Glomerular endothelial cell (primary cell): Measurements from ENCODE around the gene GOLGA6L26. TPM values are rescaled to one million over a fixed set of nuclear protein-coding genes. Genes with fewer than 3 reads are reported as not detected.
"Not testable (repeated sequence)": the region's sequence is repeated elsewhere in the genome, so short reads cannot be mapped to it uniquely, and the experiment has no call there.

ENCODE experiments used
- DNase-seq: peaks from one replicate; pipeline ENCODE4 v3.0.0-alpha.2; 2011; ENCODE audit warnings: low read depth, low spot score; ENCODE audit errors: extremely low read depth
- total RNA-seq: library from RNA; depleted of rRNA; stranded (reverse); fragments of >200 nt; gene quantifications from 2 replicates; pipeline ENCODE4 v1.2.3, GENCODE V29; 2015

GOLGA6L26 gene
- not detected in 2 replicates for total RNA-seq

DNA sequence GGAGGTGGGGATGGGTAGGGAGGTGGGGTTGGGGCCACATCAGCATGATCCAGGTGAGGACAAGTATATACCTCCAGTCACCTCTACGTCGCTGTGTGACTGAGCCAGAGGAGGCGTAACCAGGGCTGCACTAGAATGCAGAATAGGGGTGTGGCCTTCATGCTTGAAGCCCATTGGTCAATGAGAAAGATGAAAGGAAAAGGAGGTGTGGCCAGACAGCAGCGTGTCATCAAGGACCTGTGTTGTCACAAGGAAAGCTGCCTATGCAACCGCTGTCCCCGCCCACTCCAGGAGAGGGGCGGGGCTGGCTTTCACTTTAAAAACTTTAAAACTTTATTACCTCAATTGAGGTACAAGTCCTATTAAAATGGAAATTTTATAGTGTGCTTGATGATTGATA is at the start of gene GOLGA6L26:
GOLGA6L26 (minus strand) TSS at position 101 of the 400 bp plus-strand sequence; CDS start at position 40, 61 bp downstream.
- DNase-seq = not testable (repeated sequence)

DNA sequence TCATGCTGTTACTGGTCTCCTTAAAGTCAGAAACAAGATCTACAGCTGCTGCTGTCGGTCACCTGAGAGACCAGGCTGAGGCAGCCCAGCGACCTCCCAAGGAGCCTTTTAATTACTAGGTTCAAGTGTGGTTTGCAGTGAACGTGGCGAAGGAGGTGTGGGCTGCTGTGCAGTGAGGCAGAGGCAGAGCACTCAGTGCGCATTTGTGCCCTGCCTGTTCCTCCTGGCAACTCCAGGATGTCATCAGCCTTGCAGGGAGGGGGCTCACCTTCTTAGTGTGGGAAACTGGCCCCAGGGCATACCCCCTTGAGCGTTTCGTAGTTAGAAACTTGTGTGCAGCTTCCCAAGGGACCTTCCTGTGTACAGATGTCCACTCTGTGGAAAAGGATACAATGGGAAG is 47.2 kb upstream of the GOLGA6L26 start:
- DNase-seq = not testable (repeated sequence)

DNA sequence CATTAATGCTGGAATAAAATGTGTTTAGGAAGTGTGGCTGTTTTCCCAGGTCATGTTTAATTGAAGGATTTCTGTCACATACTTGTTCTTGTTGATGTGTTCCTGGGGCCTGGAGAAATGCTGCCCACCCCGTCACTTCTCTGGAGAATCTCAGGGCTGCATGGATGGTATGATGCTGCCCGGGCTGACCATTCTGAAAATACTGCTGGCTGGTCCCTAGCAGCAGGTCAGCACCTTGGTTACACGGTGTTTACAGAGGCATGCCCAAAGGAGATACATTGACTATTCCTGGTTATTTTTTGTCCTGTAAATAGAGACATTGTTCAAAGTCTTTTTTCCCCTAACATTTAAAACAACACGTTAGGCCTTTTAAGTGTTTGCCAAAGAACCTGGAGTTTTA is 46.7 kb upstream of the GOLGA6L26 start:
- not testable (repeated sequence) for DNase-seq

DNA sequence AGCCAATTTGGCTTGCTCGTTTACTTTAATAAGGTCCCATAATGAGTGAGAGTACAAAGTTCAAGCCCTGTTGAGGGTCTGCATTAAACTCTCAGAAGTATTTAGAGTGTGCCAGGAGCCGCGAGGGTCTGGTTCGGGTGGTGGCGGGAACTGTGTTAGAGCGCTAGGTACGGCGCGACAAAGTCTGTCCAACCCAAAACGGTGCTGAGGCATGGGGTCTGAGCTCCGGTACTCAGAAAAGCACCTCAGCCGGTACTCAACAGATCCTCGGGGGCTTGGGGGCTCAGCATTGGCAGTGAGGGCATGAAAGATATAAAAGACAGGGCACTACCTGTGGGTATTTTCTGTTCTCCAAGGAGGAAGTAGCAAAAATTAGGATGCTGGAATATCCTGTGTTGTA is 45.0 kb upstream of the GOLGA6L26 start:
- not testable (repeated sequence) for DNase-seq

DNA sequence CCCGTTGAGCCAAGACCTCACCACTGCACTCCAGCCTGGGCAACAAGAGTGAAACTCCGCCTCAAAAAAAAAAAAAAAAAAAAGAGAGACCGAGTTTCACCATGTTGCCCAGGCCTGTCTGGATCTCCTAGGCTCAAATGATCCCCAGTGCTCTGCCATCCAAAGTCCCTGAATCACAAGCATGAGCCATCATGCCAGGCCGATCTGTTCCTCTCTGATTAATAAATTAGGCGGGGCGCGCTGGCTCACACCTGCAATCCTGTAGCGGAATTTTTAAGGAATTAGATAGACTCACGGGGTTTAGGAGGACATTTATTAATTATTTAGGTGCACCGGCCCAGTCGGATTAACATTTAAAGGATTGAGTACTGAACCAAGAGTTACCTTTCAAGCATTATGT is 40.2 kb upstream of the GOLGA6L26 start:
- DNase-seq = not testable (repeated sequence)

DNA sequence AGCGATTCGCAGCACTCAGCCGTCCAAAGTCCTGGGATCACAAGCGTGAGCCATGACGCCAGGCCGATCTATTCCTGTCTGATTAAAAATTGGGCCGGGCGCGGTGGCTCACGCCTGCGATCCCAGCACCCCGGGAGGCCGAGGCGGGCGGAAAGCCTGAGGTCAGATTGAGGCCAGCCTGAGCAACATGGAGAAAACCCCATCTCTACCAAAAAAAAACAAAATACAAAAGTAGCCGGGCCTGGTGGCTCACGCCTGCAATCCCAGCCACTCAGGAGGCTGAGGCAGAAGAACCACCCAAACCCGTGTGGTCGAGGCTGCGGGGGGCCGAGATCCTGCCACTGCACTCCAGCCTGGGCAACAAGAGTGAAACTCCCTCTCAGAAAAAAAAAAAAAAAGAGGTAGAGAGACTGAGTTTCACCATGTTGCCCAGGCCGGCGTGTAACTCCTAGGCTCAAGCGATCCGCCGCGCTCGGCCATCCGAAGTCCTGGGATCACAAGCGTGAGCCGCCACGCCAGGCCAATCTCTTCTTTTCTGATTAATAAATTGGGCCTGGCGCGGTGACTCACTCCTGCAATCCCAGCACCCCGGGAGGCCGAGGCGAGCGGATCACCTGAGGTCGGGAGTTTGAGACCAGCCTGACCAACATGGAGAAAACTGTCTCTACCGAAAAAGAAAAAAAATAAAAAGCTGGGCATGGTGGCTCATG is 39.0 kb upstream of the GOLGA6L26 start:
- not testable (repeated sequence) for DNase-seq

DNA sequence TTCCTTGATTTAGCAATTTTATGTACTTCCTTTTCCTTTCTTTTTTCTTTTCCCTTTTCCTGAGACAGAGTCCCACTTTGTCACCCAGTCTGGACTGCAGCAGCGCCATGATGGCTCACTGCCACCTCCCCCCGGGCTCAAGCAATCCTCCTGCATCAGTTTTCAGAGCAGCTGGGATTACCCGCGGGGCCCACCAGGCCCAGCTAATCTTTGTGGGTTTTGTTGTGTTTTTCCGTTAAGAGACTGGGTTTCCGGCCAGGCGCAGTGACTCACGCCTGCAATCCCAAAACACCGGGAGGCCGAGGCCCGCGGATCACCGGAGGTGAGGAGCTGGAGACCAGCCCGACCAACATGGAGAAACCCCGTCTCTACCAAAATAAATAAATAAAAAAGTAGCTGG is 38.3 kb upstream of the GOLGA6L26 start:
- no peak for DNase-seq

DNA sequence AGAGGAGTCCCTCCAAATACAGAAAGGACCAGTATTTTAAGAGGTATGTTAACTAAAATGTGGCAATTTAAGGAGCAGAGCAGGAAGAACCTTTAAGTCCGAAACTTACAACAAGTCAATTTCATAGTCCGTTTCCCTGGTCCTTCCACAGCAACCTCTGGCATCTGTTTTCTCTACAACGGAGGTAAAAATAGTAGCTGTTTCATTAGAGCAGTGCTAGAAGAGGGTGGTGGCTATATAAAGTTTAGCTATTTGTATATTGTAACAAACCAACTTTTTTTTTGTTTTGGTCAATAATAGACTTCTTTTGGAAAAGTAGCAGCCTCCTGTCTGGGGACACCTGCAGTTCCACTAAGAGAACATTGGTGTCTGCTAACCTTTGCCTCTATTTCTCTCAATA is 37.9 kb upstream of the GOLGA6L26 start:
- not testable (repeated sequence) for DNase-seq

DNA sequence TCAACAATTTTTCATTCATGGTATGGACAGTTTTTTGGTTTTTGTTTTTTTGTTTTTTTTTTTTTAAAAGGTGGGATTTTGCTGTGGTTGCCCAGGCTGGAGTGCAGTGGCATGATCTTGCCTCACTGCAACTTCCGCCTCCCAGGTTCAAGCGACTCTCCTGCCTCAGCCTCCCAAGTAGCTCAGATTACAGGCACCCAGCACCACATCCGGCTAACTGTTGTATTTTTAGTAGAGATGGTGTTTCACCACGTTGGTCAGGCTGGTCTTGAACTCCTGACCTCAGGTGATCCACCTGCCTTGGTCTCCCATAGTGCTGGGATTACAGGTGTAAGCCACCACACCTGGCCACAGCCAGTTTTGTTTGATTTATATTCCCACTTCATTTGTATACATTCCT is 37.1 kb upstream of the GOLGA6L26 start:
- not testable (repeated sequence) for DNase-seq

GRCh38 chr15:23370578-23370977 is 36.6 kb upstream of the GOLGA6L26 start:
- no peak for DNase-seq

DNA sequence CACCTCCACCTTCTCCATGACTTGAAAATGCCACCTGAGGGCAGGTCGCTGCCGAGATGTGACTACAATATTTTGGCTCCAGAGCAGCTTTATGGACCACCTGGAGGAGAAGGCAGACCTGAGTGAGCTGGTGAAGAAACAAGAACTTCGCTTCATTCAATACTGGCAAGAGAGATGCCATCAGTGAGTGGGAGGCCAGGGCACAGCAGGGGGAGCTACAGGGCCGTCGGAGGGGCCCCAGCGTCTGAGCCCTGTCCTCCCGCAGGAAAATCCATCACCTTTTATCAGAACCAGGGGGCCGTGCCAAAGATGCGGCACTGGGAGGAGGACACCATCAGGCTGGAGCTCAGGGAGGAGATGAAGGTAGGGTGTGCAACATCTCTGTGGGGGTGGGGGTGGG is 30.3 kb upstream of the GOLGA6L26 start:
- not testable (repeated sequence) for DNase-seq

DNA sequence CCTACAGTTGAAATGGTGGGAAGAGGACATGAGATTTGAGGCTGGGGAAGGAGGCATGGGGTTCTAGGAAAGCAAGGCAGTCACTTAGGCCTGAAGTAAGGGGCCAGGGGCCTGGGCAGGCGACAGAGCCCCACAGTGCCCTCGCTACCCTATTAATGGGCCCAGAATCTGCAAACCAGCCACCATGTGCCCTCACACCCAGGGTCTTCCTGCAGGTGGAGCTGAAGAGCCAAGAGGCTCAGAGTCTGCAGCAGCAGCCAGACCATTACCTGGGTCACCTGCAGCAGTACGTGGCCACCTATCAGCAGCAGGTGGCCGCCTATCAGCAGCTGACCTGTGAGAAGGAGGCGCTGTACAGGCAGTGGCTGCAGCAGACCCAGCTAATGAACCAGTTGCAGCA is 28.6 kb upstream of the GOLGA6L26 start:
- DNase-seq = not testable (repeated sequence)

DNA sequence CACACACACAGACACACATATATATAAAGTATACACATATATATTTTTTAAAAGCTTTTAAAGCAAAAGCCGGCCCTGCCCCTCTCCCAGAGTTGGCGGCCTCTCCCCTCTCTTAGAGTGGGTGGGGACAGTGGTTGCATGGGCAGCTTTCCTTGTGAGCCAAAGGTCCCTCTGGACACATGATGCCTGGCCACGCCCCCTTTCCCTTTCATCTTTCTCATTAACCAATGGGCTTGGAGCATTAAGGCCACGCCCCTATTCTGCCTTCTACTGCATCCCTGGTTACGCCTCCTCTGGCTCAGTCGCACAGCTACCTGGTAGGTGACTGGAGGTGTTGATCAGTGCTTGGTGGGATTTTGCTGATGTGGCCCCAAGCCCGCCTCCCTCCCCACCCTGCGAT is 20.5 kb upstream of the GOLGA6L26 start, which contains the start of gene GOLGA8S:
GOLGA8S (plus strand) TSS at position 301 of the 400 bp plus-strand sequence; CDS start at position 363, 62 bp downstream.
- DNase-seq = not testable (repeated sequence)

DNA sequence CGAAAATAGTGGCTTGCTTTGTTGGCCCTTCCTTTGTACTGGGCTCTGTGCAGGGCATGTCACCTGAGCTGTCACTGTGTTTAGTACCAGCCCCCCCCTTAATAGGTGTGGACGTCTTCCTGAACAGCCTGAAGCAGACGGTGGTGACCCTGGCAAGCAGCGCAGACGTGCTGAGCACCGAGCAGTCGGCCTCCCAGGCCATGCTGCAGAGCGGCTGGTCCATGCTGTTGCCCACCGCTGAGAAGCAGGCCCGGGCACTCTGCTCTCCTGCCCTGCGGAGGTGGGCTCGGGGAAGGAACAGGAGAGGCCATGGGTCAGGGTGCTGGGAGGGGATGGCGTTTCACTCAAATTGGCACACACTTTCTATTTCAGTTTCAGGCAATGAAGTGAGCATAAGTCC is 22.8 kb downstream of the GOLGA6L26 start:
- not testable (repeated sequence) for DNase-seq

DNA sequence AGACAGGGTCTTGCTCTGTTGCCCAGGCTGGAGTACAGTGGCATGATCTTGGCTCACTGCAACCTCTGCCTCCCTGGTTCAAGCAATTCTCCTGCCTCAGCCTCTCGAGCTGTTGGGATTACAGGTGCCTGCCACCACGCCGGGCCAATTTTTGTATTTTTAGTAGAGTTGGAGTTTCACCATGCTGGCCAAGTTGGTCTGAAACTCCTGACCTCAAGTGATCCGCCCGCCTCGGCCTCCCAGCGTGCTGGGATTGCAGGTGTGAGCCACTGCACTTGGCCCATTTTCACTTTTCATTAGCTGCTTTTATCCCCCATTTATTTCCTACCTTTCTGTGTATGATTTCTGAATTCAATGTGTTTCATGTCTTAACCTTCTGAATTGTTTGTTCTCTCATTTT is 28.1 kb downstream of the GOLGA6L26 start:
- not testable (repeated sequence) for DNase-seq

DNA sequence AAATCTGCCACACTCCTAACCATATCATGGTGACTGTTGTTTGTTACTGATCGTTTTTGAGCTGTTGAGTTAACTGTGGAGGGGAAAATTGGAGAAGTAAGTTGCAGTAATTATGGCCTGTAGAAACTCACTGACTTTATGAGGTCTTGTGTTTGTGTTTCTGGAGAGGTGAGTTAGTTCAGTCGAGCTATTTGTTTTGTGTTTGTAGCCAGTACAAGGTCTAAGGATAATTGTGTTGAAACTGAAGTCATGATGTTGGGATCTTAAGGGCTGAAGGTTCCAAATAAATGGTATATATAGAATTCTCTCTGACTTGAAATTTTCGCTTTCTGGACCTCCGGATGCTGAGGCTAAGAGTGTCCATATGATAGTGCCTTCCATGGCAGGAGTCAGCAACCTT is 29.2 kb downstream of the GOLGA6L26 start:
- not testable (repeated sequence) for DNase-seq

GRCh38 chr15:23304267-23304666 is 29.7 kb downstream of the GOLGA6L26 start:
- DNase-seq = not testable (repeated sequence)

DNA sequence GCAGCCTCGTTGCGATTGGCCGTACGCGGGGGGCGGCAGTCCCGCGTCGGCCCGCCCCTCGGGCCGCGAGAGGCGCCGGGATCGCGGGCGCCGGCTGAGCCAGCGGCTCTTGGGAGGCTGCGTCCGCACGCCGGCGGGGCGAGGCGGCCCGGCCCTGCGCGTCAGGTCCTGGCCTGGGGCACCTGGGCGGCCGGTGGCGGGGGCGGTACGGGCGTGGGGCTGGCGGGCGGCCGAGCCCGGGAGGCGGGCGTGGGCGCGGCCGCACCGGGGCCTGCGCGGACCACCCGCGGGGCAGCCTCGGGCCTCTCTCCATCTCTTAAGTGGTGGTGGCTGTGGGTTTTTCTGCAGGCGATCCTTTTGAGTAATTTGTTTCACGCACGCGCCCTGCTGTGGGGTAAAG is 30.3 kb downstream of the GOLGA6L26 start:
- DNase-seq = not testable (repeated sequence)

DNA sequence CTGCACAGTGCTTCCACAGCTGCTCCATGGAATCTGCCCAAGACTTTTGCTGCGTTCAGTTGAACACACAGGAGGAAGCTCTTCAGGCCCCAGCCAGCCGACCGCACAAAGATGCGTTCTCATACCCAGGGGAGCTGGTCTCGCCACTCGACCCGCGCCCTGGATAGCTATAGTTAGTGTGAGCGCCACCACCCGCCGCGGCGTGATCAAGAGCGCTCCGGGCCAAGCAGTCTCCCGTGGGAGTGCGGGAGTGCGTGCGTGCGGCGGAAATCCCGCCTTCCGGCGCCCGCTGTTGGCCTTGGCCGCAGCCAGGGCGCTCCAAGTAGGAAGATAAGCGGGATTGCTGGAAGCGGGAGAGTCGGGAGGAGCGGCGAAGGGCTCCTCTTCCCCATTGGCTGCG is 30.8 kb downstream of the GOLGA6L26 start:
- DNase-seq = not testable (repeated sequence)
